GM19239 (cell line): Measurements from ENCODE around the gene KCNAB1.
A peak's percentile ranks its signal among the peaks of the same experiment; 100 is the strongest.
"Not testable (repeated sequence)": the region's sequence is repeated elsewhere in the genome, so short reads cannot be mapped to it uniquely, and the experiment has no call there.

ENCODE experiments used
- DNase-seq: peaks from one replicate; pipeline ENCODE4 v3.0.0; 2011; ENCODE audit warnings: low spot score; ENCODE audit not compliant: insufficient read length
- FAIRE-seq: peaks from 2 replicates; lab custom pipeline; 2011; peaks lifted over from hg19 to GRCh38; lab: Jason Lieb, UNC

The KCNAB1 gene

DNA sequence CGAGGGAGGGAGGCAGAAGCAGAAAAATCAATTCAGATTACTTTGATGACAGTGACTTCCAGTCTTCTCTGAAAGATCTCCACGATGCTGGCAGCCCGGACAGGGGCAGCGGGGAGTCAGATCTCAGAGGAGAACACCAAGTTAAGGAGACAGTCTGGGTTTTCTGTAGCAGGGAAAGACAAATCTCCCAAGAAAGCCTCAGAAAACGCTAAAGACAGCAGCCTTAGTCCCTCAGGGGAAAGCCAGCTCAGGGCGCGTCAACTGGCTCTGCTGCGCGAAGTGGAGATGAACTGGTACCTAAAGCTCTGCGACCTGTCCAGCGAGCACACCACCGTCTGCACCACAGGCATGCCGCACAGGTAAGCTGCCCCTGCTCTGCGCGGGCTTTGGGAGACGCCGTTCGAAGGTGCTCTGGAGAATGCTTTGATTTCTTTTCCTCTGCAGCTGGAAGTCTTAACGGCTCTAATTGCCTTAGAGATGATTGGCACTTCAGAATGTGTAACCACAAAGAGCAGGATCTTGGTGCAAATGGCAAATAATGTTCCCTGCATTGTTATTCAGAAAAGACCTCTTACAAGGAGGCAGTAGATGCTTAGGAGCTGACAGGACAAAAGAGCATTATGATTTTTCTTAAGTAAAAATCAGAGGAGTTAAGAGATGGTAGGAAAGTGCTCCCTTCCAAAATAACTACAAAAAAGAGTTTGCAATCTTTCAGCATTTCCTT lies at the start of gene KCNAB1:
KCNAB1 (plus strand) TSS at position 51 of the 724 bp plus-strand sequence.
- DNase-seq: no peak
- FAIRE-seq: no peak

DNA sequence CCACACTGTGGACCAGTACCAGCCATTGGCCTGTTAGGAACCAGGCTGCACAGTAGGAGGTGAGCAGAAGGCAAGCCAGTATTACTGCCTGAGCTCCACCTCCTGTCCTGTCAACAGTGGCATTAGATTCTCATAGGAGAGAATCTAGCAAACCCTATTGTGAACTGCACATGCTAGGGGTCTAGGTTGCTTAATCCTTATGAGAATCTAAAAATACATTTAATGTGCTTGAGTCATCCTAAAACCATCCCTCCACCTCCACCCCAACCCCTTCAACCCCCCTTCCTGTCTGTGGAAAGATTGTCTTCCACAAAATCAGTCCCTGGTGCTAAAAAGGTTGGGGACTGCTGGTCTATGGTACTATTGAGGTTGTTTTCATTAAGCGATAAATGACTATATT lies 49.3 kb upstream of the KCNAB1 start:
- no peak for FAIRE-seq
- DNase-seq: no peak

DNA sequence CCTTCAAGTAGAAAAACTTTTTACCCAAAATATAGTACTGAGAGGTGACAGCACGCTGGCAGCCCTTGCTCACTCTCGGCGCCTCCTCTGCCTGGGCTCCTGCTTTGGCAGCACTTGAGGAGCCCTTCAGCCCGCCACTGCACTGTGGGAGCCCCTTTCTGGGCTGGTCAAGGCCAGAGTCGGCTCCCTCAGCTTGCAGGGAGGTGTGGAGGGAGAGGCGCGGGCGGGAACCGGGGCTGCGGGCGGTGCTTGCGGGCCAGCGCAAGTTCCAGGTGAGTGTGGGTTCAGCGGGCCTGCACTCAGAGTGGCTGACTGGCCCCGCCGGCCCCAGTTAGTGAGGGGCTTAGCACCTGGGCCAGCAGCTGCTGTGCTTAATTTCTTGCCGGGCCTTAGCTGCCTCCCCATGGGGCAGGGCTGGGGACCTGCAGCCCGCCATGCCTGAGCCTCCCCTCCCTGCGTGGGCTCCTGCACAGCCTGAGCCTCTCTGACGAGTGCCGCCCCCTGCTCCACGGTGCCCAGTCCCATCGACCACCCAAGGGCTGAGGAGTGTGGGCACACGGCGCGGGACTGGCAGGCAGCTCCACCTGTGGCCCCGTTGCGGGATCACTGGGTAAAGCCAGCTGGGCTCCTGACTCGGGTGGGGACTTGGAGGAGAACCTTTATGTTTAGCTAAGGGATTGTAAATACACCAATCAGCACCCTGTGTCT lies 47.3 kb upstream of the KCNAB1 start:
- FAIRE-seq, DNase-seq: not testable (repeated sequence)

DNA sequence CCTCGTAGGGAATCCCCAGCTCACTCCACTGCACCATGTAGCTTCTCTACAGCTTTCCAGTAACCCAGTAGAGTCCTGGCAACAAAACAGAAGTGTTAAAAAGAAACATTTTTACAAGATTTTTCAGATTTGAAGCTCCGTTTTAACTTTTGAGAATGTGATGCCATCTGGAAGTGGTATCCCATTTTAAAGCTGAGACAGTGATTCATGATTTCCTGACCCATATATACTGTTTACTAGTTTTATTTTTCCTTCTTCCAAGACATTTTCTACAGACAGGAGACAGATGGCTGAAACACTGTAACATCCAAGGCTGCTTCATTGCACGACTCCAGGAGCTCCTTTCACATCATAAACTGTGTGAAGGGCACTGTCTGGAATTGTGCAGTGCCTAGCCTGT lies 30.3 kb upstream of the KCNAB1 start:
- FAIRE-seq (no peak), DNase-seq (no peak)

DNA sequence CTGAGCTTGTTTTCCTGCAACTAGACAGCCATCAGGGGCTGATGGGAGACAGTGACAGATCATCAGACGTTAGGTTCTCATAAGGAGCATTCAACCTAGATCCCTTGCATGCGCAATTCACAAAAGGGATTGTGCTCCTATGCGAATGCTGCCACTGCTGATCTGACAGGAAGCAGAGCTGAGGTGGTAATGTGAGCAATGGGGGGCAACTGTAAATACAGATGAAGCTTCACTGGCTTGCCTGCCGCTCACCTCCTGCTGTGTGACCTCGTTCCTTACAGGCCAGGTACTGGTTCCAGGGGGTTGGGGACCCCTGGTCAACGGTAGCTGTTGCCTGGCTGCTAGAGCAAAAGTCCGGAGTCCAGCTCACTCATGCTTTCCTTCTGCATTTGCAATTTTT lies 26.4 kb upstream of the KCNAB1 start:
- no peak for FAIRE-seq
- DNase-seq: no peak

DNA sequence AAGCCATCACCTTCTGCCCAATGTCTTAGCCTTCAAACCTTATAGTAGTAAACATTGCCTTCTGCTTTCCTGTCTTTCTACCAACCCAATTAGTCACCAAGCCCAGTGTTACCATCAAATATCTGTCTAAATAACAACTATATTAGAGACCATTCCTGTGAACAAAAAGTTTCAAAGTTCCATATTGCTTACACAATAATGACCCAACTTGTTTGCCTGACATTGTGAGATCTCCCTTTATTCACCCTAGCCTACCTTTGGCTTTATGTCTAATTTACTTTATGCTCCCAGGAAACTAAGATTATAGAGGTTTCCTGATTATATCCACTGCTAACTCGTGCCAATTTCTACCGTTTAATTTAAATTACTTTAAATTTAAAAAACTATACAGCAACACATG lies 26.0 kb upstream of the KCNAB1 start:
- FAIRE-seq: no peak
- DNase-seq: no peak

DNA sequence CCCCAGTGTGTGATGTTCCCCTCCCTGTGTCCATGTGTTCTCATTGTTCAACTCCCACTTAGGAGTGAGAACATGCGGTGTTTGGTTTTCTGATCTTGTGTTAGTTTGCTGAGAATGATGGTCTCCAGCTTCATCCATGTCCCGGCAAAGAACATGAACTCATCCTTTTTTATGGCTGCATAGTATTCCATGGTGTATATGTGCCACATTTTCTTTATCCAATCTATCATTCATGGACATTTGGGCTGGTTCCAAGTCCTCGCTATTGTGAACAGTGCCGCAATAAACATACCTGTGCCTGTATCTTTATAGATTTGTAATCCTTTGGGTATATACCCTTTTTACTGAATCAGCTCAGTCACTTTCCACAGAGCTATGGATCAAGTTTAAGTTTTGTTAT lies 24.7 kb upstream of the KCNAB1 start:
- FAIRE-seq, DNase-seq: not testable (repeated sequence)

DNA sequence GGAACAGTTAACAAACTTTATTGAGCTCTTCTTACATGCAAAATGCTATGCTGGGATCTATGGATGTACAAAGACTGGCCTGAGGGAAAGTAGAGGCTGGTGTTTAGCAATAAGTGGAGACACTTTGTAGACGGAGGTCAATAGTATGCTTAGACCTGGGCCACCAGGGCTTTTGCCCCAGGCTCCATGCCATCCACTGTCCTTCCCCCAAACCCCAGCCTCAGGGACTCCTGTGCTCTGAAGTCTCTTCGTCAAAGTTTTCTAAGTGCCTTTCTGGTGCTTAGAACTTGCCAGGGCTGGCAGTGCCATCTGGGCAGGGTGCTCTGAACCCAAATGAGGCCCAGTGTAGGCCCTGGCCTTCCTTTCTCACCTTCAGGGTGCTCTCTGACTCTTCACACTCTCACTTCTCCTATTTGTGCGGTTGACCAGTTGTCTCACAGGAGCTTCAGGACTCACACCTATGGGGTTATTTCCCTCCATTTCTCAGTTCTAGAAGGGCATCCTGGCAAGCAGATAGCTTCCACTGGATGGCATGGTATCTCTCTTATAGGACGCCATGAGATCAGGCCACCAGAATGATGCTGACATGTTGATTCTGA lies 21.8 kb upstream of the KCNAB1 start:
- peak; percentile 16 for DNase-seq
- no peak for FAIRE-seq

DNA sequence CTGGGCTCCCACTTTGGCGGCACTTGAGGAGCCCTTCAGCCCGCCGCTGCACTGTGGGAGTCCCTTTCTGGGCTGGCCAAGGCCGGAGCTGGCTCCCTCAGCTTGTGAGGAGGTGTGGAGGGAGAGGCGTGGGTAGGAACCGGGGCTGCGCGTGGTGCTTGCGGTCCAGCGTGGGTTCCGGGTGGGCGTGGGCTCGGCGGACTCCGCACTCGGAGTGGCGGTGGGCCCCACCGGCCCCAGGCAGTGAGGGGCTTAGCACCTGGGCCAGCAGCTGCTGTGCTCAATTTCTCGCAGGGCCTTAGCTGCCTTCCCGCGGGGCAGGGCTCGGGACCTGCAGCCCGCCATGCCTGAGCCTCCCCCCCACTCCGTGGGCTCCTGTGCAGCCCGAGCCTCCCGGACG lies 21.0 kb upstream of the KCNAB1 start:
- not testable (repeated sequence) for DNase-seq, FAIRE-seq

DNA sequence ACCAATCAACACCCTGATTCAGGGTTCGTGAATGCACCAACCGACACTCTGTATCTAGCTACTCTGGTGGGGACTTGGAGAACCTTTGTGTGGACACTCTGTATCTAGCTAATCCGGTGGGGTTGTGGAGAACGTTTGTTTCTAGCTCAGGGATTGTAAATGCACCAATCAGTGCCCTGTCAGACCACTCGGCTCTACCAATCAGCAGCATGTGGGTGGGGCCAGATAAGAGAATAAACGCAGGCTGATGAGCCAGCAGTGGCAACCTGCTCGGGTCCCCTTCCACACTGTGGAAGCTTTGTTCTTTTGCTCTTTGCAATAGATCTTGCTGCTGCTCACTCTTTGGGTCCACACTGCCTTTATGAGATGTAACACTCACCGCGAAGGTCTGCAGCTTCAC lies 20.4 kb upstream of the KCNAB1 start:
- not testable (repeated sequence) for DNase-seq, FAIRE-seq

DNA sequence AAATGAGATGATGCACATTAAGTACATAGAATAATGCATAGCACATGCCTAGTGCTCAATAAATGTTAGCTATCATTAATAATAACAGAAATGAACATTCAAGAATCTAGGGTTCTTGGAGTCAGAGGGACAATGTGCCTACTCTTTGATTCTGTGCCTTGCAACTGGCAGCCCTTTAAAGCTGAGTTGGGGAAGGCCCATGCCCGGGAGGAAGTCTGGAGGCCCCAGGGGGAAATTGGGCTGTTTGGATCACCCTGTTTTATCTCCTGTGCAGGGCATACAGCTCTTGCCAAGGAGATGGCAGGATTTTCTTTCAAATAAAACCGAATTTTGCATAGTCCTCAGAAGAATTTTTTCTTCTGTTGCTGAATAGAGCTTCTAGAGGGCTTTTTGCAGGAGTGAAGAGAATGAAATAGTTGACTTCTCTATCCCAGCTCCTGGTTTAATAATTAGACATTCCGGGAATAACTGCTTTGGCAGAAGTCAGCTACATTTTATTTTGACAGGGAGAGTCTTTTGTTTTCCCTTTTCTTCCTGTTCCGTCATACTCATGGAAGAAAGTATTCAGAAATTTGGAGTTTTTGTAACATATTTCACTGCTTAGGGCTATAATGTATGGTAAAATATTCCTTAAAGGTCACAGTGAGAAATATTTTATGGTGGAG lies 18.0 kb upstream of the KCNAB1 start:
- FAIRE-seq (no peak), DNase-seq (no peak)

DNA sequence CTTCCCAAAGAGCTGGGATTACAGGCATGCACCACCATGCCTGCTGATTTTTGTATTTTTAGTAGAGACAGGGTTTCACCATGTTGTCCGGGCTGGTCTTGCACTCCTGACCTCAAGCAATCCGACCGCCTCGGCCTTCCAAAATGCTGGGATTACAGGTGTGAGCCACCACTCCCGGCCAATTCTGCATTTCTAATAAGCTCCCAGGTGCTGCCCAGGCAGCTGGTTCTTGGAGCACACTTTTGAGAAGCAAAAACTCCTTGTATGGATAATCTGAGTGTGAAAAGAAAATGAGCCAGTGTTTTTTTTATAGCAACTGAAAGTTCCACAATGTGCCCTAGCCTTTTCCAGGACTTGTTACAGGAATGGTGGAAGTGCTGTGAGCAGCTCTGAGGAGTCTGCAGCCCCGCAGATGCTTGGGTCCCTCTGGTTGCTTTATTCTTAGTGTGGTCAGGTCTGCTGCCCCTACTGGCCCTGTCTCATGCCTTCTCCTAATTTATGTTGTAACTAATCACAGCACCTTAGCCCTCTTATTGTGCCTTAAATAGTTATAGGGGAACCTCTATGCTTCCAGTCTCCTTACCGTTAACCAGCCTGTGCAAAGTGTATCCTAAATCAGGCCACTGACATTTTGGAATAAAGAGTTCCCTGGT lies 13.5 kb upstream of the KCNAB1 start:
- DNase-seq (no peak), FAIRE-seq (no peak)

DNA sequence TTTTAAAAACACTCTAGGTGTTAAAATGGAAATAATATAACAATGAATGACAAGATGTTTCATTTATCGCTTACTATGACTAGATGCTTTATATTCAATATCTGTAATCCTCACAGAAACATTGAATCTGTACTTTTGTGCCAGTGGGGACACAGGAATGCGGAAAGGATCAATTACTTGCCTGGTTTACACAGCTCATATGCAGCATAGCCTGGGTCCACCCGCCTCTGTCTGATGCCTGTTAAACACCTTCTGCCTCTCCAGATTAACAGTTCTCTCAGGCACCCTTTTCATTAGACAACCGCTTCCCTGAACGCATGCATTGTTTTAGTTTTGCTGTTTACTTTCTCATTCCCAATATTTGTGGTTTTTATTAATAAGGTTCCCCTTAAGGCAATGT lies 12.9 kb upstream of the KCNAB1 start:
- FAIRE-seq (no peak), DNase-seq (no peak)

DNA sequence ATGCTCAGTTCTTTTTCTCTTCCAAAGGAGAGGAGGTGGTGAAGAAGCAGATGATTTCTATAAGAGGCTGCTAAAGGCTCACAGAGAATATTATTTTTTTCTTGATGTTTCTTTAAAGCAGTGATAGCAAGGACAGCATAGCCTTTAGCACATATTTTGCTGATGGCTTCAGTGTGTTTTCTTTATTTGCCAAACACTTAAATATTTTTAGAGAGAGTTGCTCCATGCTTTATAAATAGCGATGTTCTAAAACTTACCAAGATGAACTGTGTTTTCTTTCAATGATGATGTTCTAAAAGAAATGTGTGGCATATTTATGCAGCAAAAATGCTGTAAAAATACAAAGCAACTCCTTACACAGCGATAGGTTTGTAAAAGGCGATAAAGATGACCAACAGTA lies 11.8 kb upstream of the KCNAB1 start:
- DNase-seq: no peak
- FAIRE-seq: no peak

DNA sequence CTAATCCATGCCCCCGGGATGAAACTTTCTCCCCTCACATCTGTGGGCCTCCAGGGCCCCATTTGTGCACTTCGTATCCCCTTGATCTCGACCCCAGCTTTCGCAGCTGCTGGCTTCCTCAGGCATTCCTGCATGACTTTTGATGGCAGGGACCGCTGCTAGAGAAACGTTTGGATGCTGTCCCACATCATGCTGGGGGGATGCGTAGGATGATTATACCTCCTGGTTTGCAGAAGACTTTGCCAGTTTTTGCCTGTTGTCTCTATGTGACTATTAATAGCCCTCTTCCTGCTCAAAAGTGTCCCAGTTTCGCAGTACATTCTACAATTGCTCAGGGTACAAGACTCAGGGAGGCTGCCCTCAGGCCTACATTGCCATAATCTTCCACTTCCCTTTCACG lies 10.4 kb upstream of the KCNAB1 start:
- FAIRE-seq (no peak), DNase-seq (no peak)

DNA sequence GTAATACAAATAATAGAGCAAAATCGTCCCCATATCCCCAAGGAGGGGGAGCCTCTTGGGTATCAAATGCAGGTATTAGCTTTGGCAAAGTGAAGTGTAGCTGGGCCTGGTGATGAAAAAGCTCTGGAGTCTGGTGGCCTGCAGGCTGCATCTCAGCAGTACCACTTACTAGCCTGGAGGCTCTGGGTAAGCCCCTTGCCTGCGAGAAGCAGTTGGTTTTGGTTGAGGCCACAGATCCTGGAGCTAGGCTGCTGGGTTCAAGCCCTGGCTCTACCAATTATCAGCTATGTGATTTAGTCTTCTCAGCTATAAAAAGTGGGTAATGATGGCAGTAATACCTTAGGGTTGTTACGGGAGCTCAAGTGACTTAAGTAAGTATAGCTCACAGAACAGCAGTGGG lies 6.1 kb downstream of the KCNAB1 start:
- DNase-seq: no peak
- no peak for FAIRE-seq

DNA sequence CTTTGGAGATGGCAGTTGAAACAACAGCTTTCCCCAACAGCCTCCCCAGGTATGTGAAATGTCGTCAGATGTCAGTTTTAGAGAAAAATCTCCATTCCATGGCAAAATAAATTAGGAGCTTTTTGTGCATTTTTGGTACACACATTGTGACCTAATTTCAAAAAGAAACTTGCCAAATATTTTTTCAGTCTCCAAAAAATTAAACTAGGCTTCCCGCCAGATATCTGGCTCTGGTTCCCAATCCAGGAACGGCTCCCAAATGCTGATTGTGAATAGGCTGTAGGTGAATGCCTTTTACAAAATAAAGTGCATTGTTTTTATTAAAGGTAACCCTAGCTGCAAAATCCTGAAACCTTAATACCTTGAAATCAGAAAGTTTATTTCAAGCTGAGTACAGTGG lies 10.9 kb downstream of the KCNAB1 start:
- DNase-seq (no peak), FAIRE-seq (no peak)

DNA sequence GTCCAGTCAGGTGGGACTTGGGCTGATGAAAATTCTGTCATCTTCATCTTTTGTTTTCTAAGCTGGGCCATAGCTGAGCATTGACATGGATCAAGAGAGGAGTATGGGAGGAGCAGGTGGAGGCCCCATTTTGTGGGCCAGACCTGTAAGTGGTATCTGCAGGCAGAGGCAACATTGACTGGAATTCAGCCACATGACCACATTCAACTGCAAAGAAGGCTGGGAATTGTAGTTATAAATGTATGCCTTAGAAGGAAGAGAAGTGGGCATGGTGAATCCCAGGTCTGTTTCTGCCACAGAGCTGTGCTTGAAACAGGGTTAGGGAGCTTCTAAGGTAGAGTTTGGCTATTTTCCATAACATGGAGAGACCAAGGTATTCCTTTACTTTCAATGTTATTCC lies 11.4 kb downstream of the KCNAB1 start:
- FAIRE-seq: no peak
- DNase-seq: no peak

DNA sequence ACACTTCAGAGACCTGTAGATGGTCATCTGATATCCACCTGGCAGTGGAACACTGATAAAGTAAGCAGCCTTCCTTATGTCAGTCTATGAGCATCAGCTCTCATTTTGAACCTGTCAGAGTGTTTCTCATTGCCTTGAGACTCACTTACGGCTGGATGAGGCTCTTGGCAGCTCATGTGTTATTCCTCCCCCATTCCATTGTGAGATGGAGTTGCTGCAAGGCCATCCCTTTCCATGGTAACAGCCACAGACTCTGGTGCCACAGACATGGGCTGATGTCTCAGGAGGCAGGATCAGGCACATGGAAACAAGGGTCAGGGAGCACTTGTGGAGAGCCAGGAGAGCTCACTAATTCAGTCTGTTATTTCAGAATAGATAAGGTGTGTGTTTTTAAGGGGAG lies 11.9 kb downstream of the KCNAB1 start:
- DNase-seq: no peak
- FAIRE-seq: no peak

DNA sequence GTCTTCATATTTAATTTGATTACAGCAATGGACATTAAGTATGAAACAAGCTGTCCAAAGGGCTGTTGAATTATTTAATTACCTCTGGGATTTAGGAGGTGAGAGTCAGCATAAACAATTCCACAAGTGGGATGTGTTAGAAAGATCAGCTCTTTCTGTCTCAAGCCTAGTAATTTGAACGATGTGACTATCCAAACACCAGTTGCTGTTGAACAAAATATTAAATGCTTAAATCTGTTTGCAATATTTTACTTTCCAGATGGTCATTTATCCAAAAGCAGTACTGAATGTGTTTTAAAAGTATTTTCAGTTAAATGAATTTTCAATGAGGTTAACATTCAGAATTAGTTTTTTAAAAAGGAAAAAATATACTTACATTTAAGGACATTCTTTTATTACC lies 12.7 kb downstream of the KCNAB1 start:
- DNase-seq (no peak), FAIRE-seq (no peak)
